ENCODE results near the gene ZC3H12D.
"Not testable (repeated sequence)": the region's sequence is repeated elsewhere in the genome, so short reads cannot be mapped to it uniquely, and the experiment has no call there.

Gene ZC3H12D

GRCh38 chr6:149484733-149485700 lies at the start of gene ZC3H12D:
Gene ZC3H12D, minus strand, starts transcription at chr6:149485014. Its CDS starts 10,471 bp downstream, at chr6:149474543.
- DNase-seq = no peak

DNA sequence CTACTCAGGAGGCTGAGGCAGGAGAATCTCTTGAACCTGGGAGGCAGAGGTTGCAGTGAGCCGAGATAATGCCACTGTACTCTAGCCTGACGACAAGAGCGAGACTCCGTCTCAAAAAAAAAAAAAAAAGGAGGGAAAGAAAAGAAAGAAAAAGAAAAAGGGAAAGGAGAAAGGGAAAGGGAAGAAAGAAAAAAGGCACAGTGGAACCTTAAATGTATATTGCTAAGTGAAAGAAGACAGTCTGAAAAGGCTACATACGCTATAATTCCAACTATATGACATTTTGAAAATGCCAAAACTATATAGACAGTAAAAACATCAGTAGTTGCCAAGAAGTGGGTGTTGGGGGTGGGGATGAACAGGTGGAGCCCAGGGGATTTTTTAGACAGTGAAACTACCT lies 44.8 kb upstream of the ZC3H12D start:
- DNase-seq = no peak

DNA sequence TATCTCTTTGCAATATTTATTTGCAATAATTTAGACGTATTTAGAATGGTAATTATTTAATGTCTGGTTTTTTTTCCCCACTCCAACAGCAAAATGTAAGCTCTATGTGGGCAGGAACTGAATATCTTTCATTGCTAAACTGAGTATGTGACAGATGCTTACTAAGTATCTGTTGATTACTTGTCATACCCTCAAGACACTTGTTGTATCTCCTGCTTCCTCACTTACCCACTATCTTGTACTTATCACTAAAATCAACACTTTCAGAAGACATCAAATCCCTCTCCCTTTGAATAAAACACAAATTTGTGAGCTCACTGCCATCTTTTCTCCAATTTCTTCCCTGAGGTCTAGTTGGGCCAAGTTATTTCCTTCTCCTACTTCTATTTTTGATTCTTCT lies 30.7 kb upstream of the ZC3H12D start:
- no peak for DNase-seq

DNA sequence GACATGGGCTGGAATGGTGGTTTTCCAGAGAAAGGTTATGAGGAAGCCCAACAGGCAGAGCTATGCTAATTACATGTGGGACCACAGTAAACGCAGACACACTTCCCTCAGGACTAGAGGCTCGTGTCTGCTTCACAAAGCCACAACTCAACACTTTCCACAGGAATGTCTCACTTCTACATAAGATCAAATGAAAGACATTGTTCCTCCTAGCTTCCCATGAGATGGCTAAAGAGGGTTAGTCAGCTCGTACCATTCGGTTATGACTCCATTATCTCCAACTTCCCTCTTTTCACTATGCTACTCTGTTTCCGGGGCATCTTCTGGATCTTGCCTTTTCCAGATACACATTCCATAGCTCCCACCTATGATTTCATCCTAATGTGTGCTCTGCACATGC lies 29.1 kb upstream of the ZC3H12D start:
- DNase-seq = no peak

GRCh38 chr6:149510793-149511512 lies 26.1 kb upstream of the ZC3H12D start:
- DNase-seq = no peak

GRCh38 chr6:149508485-149508884 lies 23.7 kb upstream of the ZC3H12D start:
- no peak for DNase-seq

- DNase-seq = no peak
These were observed 19.1 kb upstream of the ZC3H12D start for GRCh38 chr6:149503872-149504271.

GRCh38 chr6:149503276-149503675 lies 18.5 kb upstream of the ZC3H12D start:
- DNase-seq = no peak

- no peak for DNase-seq
These were observed 17.0 kb upstream of the ZC3H12D start for GRCh38 chr6:149501768-149502167.

DNA sequence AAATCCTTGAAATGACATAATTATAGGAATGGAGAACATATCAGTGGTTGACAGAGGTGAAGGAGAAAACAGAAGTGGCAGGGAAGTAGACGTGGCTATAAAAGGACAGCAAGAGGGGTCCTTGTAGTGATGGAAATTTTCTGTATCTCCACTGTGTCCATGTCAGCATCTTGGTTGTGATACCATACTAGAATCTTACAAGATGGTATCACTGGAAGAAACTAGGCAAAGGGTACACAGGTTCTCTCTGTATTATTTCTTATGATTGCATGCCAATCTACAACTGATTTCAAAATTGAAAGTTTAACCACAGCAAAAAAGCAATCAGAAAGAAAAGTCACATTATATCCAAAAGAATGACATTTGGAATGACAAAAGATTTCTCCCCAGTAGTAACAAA lies 16.4 kb upstream of the ZC3H12D start:
- no peak for DNase-seq

DNA sequence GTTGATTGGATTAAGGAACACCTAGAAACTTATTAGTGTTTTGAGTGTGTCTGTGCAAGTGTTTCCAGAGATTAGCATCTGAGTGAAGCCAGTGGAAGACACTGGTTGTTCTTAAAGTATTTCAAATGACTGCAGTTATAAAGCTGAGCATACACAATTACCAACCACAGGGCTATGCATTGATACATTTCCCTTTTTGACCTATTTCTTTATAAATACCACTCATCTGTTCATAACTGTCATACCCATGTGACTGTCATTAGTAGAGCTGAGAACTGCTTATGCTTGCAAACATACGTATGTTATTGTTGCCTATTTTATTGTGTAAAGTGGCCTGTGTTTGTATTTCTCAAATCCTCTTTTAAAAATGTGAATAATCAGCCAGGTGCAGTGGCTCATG lies 15.3 kb upstream of the ZC3H12D start:
- no peak for DNase-seq

DNA sequence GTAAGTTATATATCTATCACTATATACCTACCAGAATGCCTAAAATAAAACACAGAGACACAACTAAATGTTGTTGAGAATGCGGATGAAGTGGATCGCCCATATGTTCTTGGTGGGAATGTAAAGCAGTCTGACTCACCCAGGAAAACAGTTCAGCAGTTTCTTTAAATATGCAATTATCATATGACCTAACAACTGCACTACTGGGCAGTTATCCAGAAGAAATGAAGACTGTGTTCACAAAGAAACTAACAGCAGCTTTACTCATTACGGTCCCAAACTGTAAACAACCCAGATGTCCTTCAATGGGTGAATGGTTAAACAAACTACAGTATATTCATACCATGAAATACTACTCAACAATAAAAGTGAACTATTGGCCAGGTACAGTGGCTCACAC lies 14.3 kb upstream of the ZC3H12D start:
- no peak for DNase-seq

DNA sequence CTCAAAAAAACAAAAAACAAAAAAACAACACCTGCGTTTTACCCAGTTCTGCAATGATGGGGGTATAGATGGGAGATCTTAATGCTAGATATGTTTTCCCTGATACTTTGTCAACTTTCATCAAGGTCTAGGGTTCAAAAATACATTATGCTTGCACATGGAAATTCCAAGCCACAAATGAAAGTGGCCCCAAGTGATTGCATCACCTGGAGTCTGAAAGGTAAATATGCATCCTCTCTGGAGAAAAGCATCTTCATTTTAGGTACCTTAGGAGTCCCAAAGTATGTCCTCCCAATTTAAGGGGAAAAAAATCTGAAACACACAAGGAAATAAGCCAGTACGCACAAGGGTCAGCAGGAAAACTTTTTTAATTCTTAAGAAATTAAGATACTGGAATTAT lies 12.6 kb upstream of the ZC3H12D start:
- DNase-seq = no peak

DNA sequence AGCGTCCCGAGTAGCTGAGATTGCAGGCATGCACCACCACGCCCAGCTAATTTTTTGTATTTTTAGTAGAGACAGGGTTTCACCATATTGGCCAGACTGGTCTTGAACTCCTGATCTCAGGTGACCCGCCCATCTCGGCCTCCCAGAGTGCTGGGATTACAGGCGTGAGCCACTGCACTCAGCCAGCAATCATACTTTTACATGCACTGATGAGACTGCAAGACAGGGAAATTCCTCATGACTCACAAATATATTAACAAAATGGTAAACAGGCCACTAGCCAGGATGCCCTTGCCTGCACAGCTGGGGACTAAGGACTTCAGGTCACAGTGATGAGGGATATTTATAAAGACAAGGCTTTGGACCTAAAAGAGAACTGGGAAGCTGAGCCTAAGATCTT lies 11.8 kb upstream of the ZC3H12D start:
- DNase-seq = not testable (repeated sequence)

- DNase-seq = not testable (repeated sequence)
These were observed 10.7 kb upstream of the ZC3H12D start for GRCh38 chr6:149495349-149496016.

DNA sequence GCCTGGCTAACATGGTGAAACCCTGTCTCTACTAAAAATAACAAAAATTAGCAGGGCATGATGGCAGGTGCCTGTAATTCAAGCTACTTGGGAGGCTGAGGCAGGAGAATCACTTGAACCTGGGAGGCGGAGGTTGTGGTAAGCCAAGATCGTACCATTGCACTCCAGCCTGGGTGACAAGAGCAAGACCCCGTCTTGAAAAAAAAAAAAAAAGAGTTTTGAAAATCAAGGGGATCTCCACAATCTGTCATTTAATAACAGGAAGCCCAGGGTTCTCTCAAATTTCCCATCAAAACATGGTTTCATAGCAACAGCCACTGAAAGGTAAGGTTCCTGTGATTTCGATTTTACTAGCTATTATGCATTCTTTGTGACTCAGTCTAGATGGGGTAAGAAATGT lies 10.0 kb upstream of the ZC3H12D start:
- DNase-seq = not testable (repeated sequence)

DNA sequence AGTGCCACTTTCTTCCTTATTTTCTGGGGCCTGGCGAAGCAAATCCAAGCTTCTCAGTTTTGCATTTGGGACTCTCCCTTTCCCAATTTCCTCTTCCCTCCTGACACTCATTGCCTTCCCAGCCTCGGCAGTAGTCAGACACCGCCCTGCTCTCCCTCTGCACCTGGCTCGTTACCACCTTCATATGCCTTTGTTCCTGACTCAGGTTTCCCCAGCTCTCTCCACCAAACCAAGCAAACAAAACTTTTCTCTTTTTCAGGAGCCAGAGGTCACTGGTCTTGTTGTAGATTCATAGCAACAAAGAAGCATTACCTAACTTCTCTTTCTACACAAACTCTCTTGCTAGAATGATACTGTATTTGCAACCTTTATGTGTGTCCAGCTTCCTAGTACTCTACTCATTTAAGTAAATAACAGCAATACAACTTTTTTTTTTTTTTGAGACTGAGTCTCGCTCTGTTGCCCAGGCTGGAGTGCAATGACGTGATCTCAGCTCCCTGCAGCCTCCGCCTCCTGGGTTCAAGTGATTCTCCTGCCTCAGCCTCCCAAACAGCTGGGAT lies 9.0 kb upstream of the ZC3H12D start:
- no peak for DNase-seq

DNA sequence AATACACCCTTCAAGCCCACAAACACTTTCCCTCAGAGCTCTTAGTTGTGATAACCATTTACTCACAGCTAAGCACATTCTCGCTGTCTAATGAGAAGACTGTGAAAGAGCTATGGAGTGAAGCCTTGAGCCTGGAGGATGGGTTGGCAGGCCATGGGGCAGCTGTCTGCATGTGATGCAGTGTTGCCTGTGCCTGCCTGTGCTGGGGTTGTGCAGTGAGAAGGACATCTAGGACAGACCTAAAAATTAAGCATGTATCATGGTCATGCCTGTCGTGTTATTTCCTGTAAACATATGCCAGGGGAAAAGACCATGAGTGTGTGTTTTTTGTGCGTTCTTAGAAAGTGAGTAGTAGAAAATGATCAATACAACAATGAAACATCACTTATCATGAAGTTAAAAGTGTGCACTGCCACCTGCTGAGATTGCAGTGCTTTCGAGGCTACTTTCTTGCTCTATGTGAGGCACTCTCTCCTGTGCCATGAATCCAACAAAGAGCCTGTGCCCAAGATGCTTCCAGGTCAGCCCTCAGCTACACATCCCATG lies 8.1 kb upstream of the ZC3H12D start:
- no peak for DNase-seq

- no peak for DNase-seq
These were observed 5.2 kb upstream of the ZC3H12D start for GRCh38 chr6:149489967-149490366.

GRCh38 chr6:149488815-149489214 lies 4.0 kb upstream of the ZC3H12D start:
- DNase-seq = no peak

GRCh38 chr6:149487316-149487715 lies 2.5 kb upstream of the ZC3H12D start:
- no peak for DNase-seq

DNA sequence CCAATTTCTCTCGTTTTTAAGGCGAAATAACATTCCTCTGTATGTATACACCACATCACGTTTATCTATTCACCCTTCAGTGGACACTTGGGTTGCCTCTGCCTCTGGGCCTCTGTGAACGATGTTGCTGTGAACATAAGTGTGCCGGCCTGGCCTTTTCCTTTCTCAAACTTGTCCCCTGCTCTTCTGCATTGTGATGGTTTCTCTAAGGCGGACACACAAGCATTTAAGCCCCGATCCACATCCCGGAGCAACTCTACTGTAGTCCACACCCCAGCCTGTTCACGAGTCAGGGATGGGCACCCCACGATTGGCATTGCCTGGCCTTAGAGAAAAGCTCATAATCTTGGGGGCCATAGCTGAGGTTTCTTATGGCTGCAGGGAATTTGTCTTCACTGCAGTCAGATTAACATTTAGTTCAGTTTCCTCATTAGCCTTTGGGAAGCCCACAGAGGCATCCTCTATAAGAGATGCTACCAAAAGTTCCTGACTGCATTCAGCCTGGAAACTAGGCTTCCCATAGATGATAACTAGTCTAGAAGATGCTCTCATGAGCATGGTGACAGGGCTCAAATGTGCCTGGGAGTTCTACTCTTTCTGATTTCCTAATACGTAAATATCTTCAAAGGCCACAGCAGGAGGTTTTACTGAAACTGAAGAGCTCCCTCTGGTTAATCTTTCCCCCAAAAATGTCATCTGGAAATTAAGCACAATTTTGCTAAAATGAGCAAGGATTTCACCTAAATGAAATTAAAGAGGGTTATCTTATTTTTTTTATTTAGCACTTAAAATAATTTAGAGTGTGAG lies 762 bp downstream of the ZC3H12D start:
- no peak for DNase-seq

Data from NCI-H2029 (cell line).